DND-41 (cell line): Measurements from ENCODE around the gene TBX18.

ENCODE experiments used
- EZH2 ChIP-seq: IDR thresholded peaks from 3 replicates; pipeline ENCODE4 v1.6.1; 2012; ENCODE audit warnings: borderline replicate concordance, low read depth, mild to moderate bottlenecking, moderate library complexity, low read length, inconsistent platforms; ENCODE audit not compliant: severe bottlenecking
- TF ChIP-seq, protein P1 (sequence below): IDR thresholded peaks from 2 replicates; pipeline ENCODE4 v1.5.1; 2012; ENCODE audit warnings: borderline replicate concordance, low read length, moderate library complexity, mild to moderate bottlenecking; ENCODE audit not compliant: poor library complexity, severe bottlenecking; ENCODE audit errors: extremely low read depth

DNA sequence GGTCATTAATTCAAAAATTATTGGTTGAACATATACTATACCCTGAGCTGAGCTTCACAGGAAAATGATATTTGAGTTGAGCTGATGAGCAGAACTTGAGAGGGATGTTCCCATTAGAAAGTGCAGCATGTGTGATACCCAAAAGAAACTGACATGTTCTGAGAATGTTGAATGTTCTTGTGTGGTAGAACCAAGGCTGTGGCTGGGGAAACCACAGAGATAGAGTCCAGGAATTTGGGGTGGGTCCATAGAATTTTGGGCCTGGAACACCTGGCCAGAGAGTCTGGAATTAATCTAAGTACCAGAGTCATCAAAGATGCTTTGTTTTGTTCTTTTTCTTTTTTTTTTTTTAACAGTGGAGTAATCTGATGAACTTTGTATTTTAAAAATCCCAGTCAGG lies 88.7 kb downstream of the TBX18 start:
- no peak for TF ChIP-seq EZH2
- TF ChIP-seq, protein P1, sequence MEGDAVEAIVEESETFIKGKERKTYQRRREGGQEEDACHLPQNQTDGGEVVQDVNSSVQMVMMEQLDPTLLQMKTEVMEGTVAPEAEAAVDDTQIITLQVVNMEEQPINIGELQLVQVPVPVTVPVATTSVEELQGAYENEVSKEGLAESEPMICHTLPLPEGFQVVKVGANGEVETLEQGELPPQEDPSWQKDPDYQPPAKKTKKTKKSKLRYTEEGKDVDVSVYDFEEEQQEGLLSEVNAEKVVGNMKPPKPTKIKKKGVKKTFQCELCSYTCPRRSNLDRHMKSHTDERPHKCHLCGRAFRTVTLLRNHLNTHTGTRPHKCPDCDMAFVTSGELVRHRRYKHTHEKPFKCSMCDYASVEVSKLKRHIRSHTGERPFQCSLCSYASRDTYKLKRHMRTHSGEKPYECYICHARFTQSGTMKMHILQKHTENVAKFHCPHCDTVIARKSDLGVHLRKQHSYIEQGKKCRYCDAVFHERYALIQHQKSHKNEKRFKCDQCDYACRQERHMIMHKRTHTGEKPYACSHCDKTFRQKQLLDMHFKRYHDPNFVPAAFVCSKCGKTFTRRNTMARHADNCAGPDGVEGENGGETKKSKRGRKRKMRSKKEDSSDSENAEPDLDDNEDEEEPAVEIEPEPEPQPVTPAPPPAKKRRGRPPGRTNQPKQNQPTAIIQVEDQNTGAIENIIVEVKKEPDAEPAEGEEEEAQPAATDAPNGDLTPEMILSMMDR: no peak
